ENCODE results near the gene KRIT1.
"Not testable (repeated sequence)": the region's sequence is repeated elsewhere in the genome, so short reads cannot be mapped to it uniquely, and the experiment has no call there.

KRIT1 gene

GRCh38 chr7:92279396-92280031, 33.8 kb upstream of the KRIT1 start:
- FAIRE-seq = no peak

GRCh38 chr7:92276460-92276864, 30.7 kb upstream of the KRIT1 start:
- FAIRE-seq = peak; percentile 70
- TF ChIP-seq SPI1 (IDR thresholded peaks at IDR 0.05; ENCODE audit: low read depth, low read length) = peak; percentile 49
- no peak for TF ChIP-seq POLR2A (IDR thresholded peaks at IDR 0.05; ENCODE audit: low read depth, low read length)
- DNase-seq (ENCODE audit: insufficient read length, low spot score) = no peak

More at GRCh38 chr7:92279396-92280031, 33.8 kb upstream of the KRIT1 start:
- no peak for DNase-seq (ENCODE audit: insufficient read length, low spot score)
- TF ChIP-seq PAX5 (IDR thresholded peaks at IDR 0.05; ENCODE audit: insufficient read depth, low read length, severe bottlenecking) = no peak
- TF ChIP-seq SPI1 (IDR thresholded peaks at IDR 0.05; ENCODE audit: low read depth, low read length) = no peak
- TF ChIP-seq POLR2A (IDR thresholded peaks at IDR 0.05; ENCODE audit: low read depth, low read length) = no peak
- TF ChIP-seq TAF1 (IDR thresholded peaks at IDR 0.05; ENCODE audit: low read depth, low read length) = no peak
- TF ChIP-seq POLR2AphosphoS5 (IDR thresholded peaks at IDR 0.05; ENCODE audit: low read depth, low read length) = no peak
- TF ChIP-seq POU2F2 (IDR thresholded peaks at IDR 0.05; ENCODE audit: low read depth, low read length) = no peak

GRCh38 chr7:92275327-92275726, 29.6 kb upstream of the KRIT1 start:
- TF ChIP-seq POLR2A (IDR thresholded peaks at IDR 0.05; ENCODE audit: low read depth, low read length) (no peak), TAF1 (IDR thresholded peaks at IDR 0.05; ENCODE audit: low read depth, low read length) (no peak), POLR2AphosphoS5 (IDR thresholded peaks at IDR 0.05; ENCODE audit: low read depth, low read length) (no peak), PAX5 (IDR thresholded peaks at IDR 0.05; ENCODE audit: insufficient read depth, low read length, severe bottlenecking) (no peak), POU2F2 (IDR thresholded peaks at IDR 0.05; ENCODE audit: low read depth, low read length) (no peak)
- DNase-seq (ENCODE audit: insufficient read length, low spot score) (no peak), FAIRE-seq (no peak)

GRCh38 chr7:92268921-92269320, 23.2 kb upstream of the KRIT1 start:
- no peak for TF ChIP-seq POU2F2 (IDR thresholded peaks at IDR 0.05; ENCODE audit: low read depth, low read length)
- no peak for TF ChIP-seq POLR2AphosphoS5 (IDR thresholded peaks at IDR 0.05; ENCODE audit: low read depth, low read length)
- no peak for TF ChIP-seq TAF1 (IDR thresholded peaks at IDR 0.05; ENCODE audit: low read depth, low read length)
- TF ChIP-seq POLR2A (IDR thresholded peaks at IDR 0.05; ENCODE audit: low read depth, low read length) = no peak
- TF ChIP-seq PAX5 (IDR thresholded peaks at IDR 0.05; ENCODE audit: insufficient read depth, low read length, severe bottlenecking) = no peak
- no peak for TF ChIP-seq SPI1 (IDR thresholded peaks at IDR 0.05; ENCODE audit: low read depth, low read length)
- DNase-seq (ENCODE audit: insufficient read length, low spot score) (no peak), FAIRE-seq (no peak)

GRCh38 chr7:92266415-92267241, 20.9 kb upstream of the KRIT1 start:
- no peak for FAIRE-seq
- no peak for TF ChIP-seq SPI1 (IDR thresholded peaks at IDR 0.05; ENCODE audit: low read depth, low read length)
- no peak for TF ChIP-seq PAX5 (IDR thresholded peaks at IDR 0.05; ENCODE audit: insufficient read depth, low read length, severe bottlenecking)
- TF ChIP-seq POU2F2 (IDR thresholded peaks at IDR 0.05; ENCODE audit: low read depth, low read length) = no peak
- TF ChIP-seq POLR2AphosphoS5 (IDR thresholded peaks at IDR 0.05; ENCODE audit: low read depth, low read length) = no peak
- TF ChIP-seq POLR2A (IDR thresholded peaks at IDR 0.05; ENCODE audit: low read depth, low read length) = no peak
- TF ChIP-seq TAF1 (IDR thresholded peaks at IDR 0.05; ENCODE audit: low read depth, low read length) = no peak

GRCh38 chr7:92260248-92260781, 14.6 kb upstream of the KRIT1 start:
- no peak for FAIRE-seq
- no peak for DNase-seq (ENCODE audit: insufficient read length, low spot score)
- TF ChIP-seq PAX5 (IDR thresholded peaks at IDR 0.05; ENCODE audit: insufficient read depth, low read length, severe bottlenecking) = no peak
- no peak for TF ChIP-seq POLR2A (IDR thresholded peaks at IDR 0.05; ENCODE audit: low read depth, low read length)
- no peak for TF ChIP-seq POU2F2 (IDR thresholded peaks at IDR 0.05; ENCODE audit: low read depth, low read length)
- no peak for TF ChIP-seq POLR2AphosphoS5 (IDR thresholded peaks at IDR 0.05; ENCODE audit: low read depth, low read length)
- no peak for TF ChIP-seq TAF1 (IDR thresholded peaks at IDR 0.05; ENCODE audit: low read depth, low read length)
- TF ChIP-seq SPI1 (IDR thresholded peaks at IDR 0.05; ENCODE audit: low read depth, low read length) = no peak

More at GRCh38 chr7:92266415-92267241, 20.9 kb upstream of the KRIT1 start:
- DNase-seq (ENCODE audit: insufficient read length, low spot score) = no peak

- peak; percentile 71 for TF ChIP-seq SPI1 (IDR thresholded peaks at IDR 0.05; ENCODE audit: low read depth, low read length)
- TF ChIP-seq TAF1 (IDR thresholded peaks at IDR 0.05; ENCODE audit: low read depth, low read length) = no peak
- no peak for TF ChIP-seq POLR2A (IDR thresholded peaks at IDR 0.05; ENCODE audit: low read depth, low read length)
- DNase-seq (ENCODE audit: insufficient read length, low spot score) = no peak
- FAIRE-seq = peak; percentile 72
Observed at GRCh38 chr7:92259610-92260247, 14.0 kb upstream of the KRIT1 start.

- no peak for TF ChIP-seq POLR2A (IDR thresholded peaks at IDR 0.05; ENCODE audit: low read depth, low read length)
- no peak for DNase-seq (ENCODE audit: insufficient read length, low spot score)
- FAIRE-seq = no peak
Observed at GRCh38 chr7:92259062-92259461, 13.3 kb upstream of the KRIT1 start.

- no peak for TF ChIP-seq PAX5 (IDR thresholded peaks at IDR 0.05; ENCODE audit: insufficient read depth, low read length, severe bottlenecking)
- DNase-seq (ENCODE audit: insufficient read length, low spot score) = no peak
- no peak for FAIRE-seq
Observed at GRCh38 chr7:92255308-92255707, 9.6 kb upstream of the KRIT1 start.

GRCh38 chr7:92254800-92255199, 9.1 kb upstream of the KRIT1 start:
- not testable (repeated sequence) for DNase-seq (ENCODE audit: insufficient read length, low spot score); FAIRE-seq
